ENCODE data around the gene GZMM.

GZMM gene

DNA sequence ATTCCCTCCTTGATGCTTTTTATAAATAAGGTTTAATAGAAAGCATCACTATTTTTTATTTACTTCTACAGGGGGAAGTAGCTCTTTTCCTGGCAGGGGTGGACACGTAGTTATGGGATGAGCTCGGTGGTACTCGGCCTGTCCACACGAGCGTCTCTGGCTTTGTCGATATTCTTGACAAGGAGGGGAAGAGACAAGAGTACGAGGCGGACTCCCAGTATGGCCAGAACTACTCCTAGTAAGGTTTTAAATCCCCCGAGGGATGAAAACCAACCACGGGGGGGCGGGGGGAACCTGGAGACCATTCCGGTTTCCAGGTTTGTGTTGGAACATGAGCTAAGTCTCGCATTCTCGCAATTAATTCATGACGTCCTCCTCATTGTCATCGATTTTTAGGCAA lies 23.0 kb downstream of the GZMM start:
- DNase-seq (ENCODE audit: low read depth, low spot score) = no peak

DNA sequence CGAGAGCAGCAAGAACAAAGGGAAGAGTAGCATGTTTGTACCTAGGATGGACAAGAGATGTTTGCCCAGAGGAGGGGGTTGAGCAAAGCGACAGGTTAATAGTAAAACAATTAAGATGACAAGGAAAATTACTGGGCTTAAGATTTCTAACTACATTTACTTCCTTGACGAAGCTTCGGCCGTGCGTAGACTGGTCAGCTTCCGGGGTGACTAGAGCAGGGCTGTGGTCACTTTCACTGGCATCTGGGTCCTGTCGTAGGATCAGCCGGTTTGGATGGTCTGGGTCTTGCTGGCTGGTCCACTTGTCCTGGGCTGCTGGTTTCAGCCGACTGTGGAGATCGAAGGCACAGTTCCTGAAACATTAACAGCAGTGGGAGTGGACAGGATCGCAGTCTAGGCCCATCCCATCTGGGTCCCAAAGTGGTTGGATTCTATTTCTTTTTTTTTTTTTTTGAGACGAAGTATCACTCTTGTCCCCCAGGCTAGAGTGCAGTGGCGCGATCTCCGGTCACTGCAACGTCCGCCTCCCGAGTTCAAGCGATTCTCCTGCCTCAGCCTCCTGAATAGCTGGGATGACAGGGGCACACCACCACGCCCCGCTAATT lies 23.5 kb downstream of the GZMM start:
- no peak for DNase-seq (ENCODE audit: low read depth, low spot score)

- no peak for DNase-seq (ENCODE audit: low read depth, low spot score)
Measured at GRCh38 chr19:570251-570686, 26.4 kb downstream of the GZMM start.

- no peak for DNase-seq (ENCODE audit: low read depth, low spot score)
Measured at GRCh38 chr19:570937-571565, 27.2 kb downstream of the GZMM start.

DNA sequence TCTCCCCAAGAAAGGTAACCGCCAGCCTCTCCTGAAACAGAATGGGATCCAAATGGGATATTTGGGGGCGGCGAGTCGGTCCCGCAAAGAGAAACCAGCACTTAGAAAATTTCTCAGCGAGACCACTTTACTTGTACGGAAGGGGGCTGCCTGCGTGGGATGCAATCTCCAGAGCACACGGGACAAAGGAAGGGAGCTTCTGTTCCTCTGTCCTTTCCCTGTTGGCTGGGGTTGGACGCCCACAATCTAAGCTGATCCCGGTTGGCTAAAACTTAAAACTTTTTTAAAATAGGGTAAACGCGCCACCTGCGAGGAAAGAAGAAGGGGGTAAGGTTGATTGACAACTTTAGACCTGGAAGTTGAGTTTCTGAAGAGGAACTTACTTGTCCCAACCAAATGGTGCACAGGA lies 27.7 kb downstream of the GZMM start:
- DNase-seq (ENCODE audit: low read depth, low spot score) = no peak

- DNase-seq (ENCODE audit: low read depth, low spot score) = peak; percentile 83
Measured at GRCh38 chr19:572140-572742, 28.4 kb downstream of the GZMM start, which contains the start of gene BSG. TSS of gene BSG (plus strand) at chr19:572596. CDS start at chr19:572635, 39 bp downstream.

DNA sequence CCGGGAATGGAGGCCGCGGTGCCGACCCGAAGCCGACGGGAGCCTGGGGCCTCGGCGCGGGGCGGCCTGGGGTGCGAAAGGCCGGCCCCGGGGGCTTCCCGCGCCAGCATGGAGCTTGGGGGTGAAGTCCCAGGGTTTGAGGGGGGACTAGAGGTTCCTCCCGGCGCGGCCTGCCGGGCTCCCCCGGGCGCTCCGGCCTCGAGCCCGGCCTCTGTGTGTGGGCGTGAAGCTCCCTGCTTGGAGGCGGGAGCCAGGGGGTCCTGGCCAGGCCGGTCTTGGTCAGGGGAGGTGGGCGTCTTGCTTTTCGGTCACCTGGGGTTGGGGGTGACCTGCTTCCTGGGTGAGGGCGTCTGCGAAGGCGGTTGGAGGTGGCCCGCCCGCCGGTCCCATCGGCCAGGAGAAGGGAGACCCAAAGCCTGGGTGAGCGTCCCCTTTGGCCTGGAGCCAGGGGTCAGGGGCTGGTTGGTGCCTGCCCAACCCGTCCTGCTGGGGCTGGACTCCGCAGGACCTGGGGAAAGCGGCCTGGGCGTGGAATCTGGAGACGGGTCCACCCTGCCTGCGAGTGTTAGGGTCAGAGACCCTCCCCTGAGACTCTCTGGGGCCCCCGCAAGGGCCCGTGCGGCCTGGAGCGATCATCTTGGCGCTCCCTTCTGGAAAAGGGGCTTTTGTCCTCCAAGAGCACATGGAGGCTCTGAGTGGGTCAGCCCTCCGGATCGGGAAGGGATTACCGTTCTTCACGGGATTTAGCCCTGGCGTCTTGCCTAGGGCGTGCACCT lies 29.1 kb downstream of the GZMM start:
- DNase-seq (ENCODE audit: low read depth, low spot score) = no peak

GRCh38 chr19:573519-573825 lies 29.6 kb downstream of the GZMM start:
- DNase-seq (ENCODE audit: low read depth, low spot score) = no peak

- no peak for DNase-seq (ENCODE audit: low read depth, low spot score)
Measured at GRCh38 chr19:574658-575526, 31.0 kb downstream of the GZMM start.

GRCh38 chr19:575527-576506 lies 32.0 kb downstream of the GZMM start:
- DNase-seq (ENCODE audit: low read depth, low spot score) = no peak

- no peak for DNase-seq (ENCODE audit: low read depth, low spot score)
Measured at GRCh38 chr19:576768-577438, 33.0 kb downstream of the GZMM start.

DNA sequence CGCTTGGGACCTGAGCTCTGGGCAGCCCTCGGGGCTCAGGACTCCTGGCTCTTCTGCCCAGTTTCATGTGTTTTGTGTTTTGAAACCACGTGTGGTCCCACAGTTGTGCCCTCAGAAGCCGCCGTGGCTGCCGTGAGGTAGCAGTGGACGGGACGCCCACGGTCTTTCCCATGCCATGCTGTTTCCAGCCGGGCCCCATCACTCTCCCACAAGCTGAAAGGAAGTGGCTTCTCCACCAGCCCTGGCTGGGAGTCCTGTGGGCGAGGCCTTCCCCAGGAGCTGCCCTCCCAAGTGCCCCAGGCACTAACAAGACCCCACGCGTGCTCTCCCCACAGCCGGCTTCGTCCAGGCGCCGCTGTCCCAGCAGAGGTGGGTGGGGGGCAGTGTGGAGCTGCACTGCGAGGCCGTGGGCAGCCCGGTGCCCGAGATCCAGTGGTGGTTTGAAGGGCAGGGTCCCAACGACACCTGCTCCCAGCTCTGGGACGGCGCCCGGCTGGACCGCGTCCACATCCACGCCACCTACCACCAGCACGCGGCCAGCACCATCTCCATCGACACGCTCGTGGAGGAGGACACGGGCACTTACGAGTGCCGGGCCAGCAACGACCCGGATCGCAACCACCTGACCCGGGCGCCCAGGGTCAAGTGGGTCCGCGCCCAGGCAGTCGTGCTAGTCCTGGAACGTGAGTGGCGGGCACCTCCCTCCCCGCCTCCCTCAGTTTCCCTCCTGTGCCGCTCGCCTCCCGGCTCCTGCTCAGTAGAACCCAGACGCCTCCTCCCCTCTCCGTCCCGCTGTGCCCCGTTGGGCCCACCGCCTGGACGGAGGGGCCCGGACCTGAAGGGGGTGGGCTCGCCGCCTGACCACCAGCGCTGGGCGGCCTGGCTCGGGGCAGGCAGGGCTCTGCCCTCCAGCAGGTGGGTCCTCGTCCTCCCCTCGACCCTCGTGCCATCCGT lies 33.9 kb downstream of the GZMM start:
- DNase-seq (ENCODE audit: low read depth, low spot score) = no peak

DNA sequence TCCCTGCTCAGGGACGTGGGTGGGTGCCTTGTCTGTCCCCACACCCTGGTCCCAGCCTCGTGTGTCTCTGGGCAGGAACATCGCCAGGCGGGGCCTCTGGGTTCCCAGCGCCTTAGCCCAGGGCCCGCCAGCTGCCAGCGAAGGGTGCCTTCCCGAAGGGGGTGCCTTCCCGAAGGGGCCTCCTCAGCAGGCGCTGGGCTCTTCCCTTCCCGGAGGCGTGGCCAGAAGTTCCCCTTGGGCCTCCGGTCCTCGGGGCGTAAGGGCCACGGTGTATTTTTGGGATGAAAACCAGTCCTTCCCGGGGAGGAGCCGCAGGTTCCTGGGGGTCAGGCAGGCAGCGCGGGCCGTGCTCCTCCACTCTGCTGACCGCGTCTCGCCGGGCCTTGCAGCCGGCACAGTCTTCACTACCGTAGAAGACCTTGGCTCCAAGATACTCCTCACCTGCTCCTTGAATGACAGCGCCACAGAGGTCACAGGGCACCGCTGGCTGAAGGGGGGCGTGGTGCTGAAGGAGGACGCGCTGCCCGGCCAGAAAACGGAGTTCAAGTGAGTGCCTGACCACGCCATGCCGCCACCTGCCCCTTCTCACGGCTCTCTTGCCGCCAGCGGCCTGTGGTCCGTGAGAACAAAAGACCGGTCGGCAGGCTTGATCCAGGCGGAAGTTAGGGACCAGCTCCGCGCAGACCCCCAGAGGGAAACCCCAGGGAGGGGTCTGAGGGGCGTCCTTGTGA lies 35.4 kb downstream of the GZMM start:
- no peak for DNase-seq (ENCODE audit: low read depth, low spot score)

GRCh38 chr19:579842-580155 lies 35.9 kb downstream of the GZMM start:
- no peak for DNase-seq (ENCODE audit: low read depth, low spot score)

DNA sequence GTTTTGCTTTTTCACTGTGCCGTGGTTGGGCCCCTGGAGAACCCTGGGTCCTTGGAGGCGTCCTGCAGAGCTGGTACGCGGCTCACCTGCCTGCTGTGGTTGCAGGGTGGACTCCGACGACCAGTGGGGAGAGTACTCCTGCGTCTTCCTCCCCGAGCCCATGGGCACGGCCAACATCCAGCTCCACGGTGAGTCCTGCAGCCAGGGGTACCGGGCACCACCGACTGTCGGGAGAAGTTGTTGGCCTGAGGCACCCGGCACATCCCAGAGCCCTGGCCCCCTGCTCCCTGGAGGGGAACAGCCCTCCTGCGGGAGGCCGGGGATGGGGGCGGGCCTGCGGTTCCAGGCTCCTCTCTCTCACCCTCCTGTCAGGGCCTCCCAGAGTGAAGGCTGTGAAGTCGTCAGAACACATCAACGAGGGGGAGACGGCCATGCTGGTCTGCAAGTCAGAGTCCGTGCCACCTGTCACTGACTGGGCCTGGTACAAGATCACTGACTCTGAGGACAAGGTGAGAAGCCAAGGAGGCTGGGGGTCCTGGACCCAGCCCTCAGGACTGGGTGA lies 36.5 kb downstream of the GZMM start:
- DNase-seq (ENCODE audit: low read depth, low spot score) = no peak

DNA sequence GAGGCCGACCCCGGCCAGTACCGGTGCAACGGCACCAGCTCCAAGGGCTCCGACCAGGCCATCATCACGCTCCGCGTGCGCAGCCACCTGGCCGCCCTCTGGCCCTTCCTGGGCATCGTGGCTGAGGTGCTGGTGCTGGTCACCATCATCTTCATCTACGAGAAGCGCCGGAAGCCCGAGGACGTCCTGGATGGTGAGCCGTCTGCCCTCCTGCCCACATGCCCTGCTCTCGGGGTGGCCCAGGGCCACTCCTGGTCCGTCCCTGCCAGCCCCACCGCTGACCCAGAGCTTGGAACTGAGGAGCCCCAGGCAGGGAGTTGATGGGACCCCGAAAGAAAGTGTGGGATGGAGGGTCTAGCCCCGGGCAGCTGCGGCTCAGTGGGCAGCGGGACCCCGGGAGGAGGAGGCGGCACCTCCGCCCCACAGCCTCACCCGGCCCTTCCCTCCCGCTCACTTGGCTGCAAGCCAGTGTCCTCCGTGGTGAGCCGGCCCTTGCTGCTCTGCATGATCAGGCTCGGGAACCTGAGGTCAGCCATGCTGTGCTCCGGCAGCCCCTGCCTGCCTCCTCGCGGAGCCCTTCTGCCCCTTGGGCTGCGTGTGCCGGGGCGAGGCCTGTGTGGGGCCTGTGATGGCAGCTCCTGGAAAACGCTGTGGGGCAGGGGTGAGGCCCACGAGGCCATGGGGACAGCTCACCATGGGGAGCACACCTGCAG lies 37.7 kb downstream of the GZMM start:
- DNase-seq (ENCODE audit: low read depth, low spot score) = no peak

GRCh38 chr19:582497-583197 lies 38.8 kb downstream of the GZMM start:
- DNase-seq (ENCODE audit: low read depth, low spot score) = no peak
